Activated T-helper 1 cell treated with Interleukin-2 at 50 U/mL for 16 hours (primary cell): ENCODE data around the gene PRR30.

ENCODE experiments used
- DNase-seq: peaks from one replicate; pipeline ENCODE4 v3.0.0-alpha.2; 2020; ENCODE audit warnings: low read depth

Gene PRR30

DNA sequence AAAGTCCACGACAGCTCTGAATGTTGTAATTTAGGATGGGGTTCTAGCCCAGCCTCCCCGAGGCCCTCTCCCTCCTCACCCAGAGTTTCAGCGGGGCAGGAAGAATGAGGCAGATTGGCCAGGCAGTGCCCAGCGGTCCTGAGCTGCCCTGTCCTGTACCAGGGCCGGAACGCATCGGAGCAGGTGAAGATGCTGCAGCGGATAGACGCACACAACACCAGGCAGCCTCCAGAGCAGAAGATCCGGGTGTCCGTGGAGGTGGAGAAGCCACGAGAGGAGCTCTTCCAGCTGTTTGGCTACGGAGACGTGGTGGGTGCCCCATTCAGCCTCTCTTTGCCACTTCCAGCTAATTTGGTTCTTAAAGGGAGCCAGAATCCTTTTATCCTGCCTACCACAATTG is 41.9 kb downstream of the PRR30 start:
- no peak for DNase-seq

DNA sequence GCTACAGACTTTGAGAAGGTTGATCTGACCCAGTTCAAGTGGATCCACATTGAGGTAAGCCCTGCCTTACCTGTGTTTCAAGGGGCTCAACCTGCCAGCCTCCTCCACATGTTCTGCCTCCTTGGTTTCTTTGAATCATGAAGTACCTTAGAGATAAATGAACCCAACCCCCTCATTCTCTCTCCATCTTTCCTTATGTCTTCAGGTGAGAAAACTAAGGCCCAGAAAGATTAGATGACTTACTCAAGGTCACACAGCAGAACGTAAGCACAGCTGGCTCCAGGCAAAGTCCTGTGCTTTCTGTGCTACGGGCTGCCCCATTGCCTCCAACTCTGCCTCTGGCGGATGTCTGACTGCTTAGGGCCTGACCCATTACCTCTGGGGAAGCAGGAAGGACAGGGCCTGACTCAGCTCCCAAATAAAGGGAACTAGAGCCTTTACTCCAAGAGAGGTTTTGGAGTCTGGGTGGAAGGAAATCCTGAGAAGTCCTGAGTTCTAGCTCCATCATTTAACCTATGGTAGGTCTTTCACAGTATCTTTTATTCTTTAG is 42.4 kb downstream of the PRR30 start:
- DNase-seq = no peak

DNA sequence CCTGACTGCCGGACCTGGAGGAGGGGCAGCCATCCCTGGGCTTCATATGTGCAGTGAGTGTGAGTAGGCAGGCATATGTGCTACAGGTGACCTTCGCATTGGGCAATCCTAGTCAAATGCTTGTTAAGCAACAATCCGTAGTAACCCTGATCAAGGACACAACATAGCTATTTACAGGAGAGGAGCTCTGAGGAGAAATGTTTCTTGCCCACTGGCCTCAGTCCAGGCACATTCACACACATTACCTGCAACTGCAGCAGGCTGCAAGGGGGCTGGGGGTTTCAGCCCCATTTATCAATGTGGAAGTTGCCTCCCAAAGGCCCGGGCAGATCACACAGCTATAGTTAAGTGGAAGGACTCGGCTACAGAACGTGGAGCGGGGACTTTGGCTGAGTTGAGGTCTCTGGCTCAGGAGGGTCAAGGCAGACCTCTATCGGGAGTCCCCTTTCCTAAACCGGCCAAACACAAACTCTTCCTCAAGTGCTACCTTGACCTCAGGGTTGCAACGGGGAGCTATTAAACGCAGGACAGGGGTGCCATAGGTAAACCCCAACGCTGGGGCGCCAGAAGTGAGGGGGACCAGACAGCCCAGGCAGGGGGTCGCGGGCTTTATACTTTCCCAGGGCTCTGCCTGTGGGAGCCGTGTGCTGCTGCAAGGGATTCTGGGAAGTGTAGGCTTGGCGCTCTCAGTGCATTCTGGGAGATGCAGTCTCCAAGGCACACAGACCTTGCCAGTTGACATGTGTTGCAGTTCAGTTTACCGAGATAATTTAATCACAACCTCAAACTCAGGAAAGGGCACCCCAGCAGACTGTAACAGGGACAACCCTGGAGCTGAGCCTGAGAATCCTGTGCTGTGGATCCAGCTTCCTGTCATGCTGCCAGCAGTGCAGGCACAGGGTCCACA is 43.2 kb downstream of the PRR30 start:
- no peak for DNase-seq

DNA sequence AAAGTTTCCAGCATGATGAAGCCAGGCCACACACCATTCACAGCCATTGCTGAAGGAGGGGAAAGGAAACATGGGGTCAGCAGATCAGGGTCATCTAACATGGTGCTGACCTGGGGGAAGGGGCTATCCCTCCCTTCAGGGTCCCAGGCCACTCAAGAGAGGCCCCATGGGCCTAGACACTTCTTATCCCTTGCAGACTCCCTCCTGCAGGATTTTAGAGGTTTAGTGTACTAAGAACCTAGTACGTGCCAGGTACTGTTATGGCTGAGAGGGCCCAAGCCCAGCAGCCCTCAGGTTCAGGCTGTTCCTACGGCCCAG is 43.8 kb downstream of the PRR30 start:
- no peak for DNase-seq

DNA sequence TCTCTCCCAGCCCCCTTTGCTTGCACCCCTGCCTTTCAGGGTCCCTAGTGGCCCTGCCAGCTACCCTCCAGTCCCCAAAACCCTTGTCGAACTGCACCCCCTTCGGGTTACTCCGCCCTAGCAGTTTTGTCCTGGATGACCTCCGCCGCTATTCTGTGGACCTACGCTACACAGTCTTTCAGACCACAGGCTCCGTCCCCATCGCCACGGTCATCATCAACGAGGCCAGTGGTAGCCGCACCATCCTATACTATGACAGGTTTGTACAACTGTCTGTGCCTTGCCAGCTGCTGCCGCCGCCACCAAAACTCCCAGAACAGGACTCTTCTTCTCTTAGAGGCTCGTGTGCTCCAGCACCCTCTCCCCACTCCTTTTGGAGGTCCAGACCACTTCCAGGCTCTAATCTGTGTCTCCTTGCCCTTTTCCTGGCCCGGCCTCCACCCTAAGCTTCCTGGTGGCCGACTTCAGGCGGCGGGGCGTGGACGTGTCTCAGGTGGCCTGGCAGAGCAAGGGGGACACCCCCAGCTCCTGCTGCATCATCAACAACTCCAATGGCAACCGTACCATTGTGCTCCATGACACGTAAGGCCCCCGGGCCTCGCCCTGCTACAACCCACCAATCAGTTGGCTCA is 44.7 kb downstream of the PRR30 start:
- no peak for DNase-seq

DNA sequence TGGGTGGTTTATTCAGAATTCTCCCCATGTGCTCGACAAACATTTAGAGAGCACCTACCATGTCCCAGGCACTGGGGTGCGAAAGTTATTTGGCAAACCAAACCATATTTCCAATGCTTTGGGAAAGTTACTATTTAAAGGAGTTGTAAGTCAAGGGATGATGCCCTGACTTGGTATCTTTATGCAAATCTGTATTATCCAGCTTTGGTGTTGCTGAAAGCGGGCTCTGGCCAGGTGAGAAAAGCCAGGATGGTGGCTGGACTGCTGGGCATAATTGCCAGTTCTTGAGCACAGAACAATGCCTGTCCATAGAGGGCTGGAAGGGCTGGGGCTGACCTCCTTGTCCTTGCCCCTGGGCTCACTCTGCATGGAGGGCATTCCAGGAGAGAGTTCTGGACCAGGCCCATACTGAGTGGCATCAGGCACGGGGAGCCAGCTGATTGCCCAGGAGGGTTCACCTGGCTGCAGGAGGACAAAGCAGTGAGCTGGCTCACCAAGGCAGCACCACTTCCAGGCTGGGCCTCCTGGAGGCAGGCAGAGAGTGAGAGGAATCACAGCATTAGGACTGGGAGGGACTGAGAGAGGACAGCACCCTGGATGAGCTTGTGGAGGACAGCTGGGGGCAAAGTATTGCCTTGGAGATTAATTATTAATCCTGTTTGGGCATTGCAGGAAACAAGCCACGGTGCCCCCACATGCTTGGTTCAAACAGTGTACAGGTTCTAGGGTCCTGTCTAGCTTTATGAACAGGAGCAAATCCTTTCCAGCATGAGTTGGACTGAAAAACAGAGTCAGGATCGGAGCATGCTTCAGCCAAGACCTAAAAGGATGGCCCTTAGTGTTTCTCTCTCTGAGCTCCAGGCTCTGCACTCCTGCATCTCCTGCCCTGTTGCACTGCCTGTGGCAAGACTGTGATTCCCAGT is 45.5 kb downstream of the PRR30 start:
- no peak for DNase-seq

DNA sequence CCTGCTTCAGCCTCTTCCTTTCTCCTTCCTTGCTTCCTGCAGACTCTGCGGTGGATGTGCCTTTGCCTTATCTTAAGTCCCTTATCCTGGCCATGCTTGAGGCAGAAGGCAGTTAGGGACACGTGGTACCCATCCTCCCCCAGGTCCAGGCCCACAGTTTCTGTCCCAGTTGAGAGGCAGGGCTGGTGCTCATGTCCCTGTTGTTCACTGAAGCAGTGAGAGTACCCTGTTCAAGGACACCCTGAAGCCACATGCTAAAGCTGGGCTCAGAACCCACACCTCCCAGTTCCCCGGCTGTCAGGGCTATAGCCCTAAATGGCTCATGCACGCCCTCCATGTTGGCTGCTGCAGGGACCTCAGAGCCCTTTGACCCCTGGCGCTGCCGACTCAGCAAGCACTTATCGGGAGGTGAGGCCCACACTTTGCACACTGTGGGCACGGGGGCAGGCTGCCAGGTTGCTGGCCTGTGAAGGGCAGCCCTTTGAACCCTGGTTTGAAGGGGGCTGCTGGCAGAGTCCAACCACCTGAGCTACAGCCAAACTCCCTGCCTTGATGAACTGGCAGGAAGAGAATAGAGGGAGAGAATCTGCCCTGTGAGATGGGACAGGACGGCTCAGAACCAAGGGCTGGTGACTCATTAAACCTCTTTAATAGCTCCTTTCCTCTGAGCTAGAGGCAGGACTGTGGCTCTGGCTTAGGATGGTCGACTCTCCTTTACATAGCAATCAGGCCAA is 46.3 kb downstream of the PRR30 start:
- no peak for DNase-seq

DNA sequence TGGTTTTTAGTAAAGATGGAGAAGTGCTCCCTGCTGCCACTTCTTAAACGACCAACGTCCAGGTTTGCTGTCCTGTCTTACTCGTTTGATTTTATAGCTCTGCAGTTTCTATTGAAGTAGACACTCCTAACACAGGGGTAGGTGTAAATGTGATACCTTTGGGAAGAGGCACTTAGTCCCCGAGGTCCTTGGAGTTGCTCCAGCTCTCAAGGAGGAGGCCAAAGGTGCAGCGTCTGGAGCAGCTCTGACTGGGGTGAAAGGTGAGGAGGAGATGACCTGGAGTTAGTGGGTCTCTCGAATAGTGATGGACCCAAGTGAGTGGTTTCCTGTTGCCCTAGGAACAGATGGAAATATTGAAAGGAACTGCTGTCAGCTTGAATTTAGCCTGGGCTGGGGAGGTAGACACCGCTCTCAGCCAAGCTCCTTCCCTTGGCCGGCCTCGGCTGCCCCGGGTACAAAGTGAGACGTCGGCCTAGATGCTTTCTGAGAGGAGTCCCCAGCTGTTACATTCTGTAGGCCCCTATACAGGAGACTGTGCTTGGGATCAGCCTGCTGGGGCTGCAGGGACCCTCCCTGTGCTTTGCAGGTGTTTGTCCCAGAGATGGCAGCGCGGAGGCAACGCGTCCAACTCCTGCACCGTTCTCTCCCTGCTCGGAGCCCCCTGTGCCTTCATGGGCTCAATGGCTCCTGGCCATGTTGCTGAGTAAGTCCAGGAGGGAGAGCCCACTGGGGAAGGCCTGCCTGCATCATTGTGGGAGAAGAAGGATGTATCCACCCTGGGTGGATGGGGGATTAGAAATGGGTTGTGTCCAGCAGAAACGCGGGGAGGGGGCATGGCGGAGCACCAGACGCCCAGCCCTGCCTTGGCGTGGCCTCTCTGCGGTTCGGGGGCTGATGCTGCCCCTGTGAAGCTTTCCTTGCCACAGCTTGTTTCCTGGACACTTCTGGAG is 47.2 kb downstream of the PRR30 start:
- no peak for DNase-seq

DNA sequence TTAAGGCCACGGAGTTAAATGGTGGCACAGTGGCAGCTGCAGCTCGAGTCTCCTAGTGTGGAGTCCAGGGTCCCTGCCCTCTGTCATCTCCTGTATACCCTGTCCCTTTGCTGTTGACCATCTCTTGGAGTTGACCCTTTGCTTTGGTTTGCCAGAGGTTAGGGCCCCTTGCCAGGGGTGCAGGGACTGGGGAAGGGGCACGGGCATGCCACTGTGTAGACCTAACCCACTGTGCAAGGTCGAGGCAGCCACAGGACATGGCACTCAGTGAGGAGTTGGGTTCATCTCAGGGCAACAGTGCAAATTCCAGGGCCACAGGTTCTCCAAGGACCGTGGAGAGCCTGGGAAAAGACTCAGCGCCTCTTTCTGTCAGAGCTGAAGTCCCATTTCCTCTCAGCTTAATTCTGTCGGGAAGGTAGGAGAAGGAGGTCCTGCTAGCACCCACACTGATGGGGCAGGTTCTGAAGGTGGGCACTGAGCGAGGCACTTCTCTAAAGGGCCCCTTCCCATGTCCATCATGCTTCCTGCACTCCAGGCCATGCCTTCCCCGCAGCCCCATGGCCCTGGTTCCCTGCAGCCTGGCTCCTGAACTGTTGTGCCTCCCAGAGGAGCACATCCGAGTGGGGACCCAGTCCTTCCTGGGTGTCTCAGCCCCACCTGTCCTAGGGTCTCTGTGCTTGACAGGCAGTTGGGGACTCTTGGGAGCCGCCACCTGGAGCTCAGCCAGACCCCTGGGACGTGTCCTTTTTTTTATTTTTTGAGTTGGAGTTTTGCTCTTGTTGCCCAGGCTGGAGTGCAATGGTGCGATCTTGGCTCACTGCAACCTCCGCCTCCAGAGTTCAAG is 49.9 kb downstream of the PRR30 start:
- DNase-seq = no peak

DNA sequence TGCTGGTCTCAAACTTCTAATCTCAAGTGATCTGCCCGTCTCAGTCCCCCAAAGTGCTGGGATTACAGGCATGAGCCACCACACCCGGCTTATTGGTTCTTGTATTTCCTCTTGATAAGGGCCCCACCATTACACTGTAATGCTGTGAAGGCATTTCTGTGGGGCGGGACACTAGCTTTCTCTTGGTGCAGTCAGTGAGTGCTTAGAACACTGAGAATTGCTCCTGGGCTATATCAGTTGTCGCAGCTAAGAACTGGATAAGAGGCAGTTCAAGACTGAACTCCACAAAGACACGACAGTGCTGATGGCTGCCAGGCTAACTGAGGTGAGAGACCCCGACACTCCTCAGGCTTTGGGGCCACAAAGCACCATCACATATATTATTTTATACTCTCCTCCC is 50.6 kb downstream of the PRR30 start:
- no peak for DNase-seq

DNA sequence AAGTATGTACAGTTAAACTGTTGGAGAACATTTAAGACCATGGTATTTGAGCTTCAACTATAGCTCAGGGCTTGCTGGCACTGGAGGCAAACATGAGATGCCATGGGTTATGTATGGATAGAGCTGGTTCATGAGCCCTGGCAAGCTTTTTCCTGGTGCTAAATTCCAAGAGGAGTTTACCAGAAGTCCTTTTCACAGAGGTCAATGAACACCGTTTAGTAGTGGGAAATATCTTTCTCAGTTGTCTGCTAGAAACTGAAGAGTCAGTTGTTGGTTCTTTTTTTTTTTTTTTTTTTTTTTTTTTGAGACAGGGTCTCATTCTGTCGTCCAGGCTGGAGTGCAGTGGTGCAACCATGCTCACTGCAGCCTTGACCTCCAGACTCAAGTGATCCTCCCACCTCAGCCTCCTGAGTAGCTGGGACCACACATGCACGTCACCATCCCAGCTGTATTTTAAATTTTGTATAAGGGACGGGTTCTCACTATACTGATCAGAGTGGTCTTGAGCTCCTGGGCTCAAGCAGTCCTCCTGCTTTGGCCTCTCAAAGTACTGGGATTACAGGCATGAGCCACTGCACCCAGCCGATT is 51.3 kb downstream of the PRR30 start:
- DNase-seq = no peak
